Measurements from ENCODE around the gene CDC20B.

DNA sequence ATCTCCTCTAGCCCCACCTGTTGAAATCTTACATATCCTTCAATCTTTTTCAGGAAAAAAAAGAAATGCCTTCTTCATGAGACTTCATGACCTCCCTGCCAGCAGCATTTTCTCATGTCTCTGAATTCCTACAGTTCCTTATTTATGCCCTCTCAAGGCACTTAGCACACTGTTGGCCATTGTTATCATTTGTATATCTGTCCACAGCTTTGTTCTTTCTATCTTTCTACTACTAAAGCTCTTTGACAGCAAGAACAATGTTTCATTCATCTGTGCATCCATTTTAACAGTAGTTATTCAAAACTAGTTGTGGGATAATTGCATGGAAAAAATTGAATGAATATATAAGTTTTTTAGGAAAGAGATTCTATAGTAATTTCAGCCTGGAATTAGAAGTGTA lies 91.4 kb downstream of the CDC20B start:
- TF ChIP-seq, protein P1, sequence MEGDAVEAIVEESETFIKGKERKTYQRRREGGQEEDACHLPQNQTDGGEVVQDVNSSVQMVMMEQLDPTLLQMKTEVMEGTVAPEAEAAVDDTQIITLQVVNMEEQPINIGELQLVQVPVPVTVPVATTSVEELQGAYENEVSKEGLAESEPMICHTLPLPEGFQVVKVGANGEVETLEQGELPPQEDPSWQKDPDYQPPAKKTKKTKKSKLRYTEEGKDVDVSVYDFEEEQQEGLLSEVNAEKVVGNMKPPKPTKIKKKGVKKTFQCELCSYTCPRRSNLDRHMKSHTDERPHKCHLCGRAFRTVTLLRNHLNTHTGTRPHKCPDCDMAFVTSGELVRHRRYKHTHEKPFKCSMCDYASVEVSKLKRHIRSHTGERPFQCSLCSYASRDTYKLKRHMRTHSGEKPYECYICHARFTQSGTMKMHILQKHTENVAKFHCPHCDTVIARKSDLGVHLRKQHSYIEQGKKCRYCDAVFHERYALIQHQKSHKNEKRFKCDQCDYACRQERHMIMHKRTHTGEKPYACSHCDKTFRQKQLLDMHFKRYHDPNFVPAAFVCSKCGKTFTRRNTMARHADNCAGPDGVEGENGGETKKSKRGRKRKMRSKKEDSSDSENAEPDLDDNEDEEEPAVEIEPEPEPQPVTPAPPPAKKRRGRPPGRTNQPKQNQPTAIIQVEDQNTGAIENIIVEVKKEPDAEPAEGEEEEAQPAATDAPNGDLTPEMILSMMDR (IDR thresholded peaks at IDR 0.05; ENCODE audit: poor library complexity, severe bottlenecking): no peak
- TF ChIP-seq EP300 (conservative IDR thresholded peaks at IDR 0.05; ENCODE audit: poor library complexity, severe bottlenecking) (no peak), POLR2AphosphoS5 (IDR thresholded peaks at IDR 0.05) (no peak), MXI1 (conservative IDR thresholded peaks at IDR 0.05; ENCODE audit: poor library complexity, severe bottlenecking) (no peak), EZH2 (IDR thresholded peaks at IDR 0.05; ENCODE audit: borderline replicate concordance, insufficient read depth, low read length, poor library complexity, severe bottlenecking) (no peak), TAF1 (IDR thresholded peaks at IDR 0.05; ENCODE audit: low read depth) (no peak), SMC3 (conservative IDR thresholded peaks at IDR 0.05; ENCODE audit: poor library complexity) (no peak)
- TF ChIP-seq, protein P2, sequence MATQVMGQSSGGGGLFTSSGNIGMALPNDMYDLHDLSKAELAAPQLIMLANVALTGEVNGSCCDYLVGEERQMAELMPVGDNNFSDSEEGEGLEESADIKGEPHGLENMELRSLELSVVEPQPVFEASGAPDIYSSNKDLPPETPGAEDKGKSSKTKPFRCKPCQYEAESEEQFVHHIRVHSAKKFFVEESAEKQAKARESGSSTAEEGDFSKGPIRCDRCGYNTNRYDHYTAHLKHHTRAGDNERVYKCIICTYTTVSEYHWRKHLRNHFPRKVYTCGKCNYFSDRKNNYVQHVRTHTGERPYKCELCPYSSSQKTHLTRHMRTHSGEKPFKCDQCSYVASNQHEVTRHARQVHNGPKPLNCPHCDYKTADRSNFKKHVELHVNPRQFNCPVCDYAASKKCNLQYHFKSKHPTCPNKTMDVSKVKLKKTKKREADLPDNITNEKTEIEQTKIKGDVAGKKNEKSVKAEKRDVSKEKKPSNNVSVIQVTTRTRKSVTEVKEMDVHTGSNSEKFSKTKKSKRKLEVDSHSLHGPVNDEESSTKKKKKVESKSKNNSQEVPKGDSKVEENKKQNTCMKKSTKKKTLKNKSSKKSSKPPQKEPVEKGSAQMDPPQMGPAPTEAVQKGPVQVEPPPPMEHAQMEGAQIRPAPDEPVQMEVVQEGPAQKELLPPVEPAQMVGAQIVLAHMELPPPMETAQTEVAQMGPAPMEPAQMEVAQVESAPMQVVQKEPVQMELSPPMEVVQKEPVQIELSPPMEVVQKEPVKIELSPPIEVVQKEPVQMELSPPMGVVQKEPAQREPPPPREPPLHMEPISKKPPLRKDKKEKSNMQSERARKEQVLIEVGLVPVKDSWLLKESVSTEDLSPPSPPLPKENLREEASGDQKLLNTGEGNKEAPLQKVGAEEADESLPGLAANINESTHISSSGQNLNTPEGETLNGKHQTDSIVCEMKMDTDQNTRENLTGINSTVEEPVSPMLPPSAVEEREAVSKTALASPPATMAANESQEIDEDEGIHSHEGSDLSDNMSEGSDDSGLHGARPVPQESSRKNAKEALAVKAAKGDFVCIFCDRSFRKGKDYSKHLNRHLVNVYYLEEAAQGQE (IDR thresholded peaks at IDR 0.05; ENCODE audit: borderline replicate concordance): no peak
